ENCODE measurements around the gene PHF2.

- TF ChIP-seq CTCF (IDR thresholded peaks at IDR 0.05; ENCODE audit: low read depth, low read length) (no peak), EZH2phosphoT487 (IDR thresholded peaks at IDR 0.05; ENCODE audit: low read depth) (no peak)
Measured at GRCh38 chr9:93557366-93558137, 18.8 kb upstream of the PHF2 start.

Data from OCI-LY3 (cell line).